ENCODE data around the gene CD274. TPM values are rescaled to one million over a fixed set of nuclear protein-coding genes. Genes with fewer than 3 reads are reported as not detected.

The CD274 gene
- total and polyA plus RNA-seq, 11 donors, result 3.5 to 54.4 (median 15.7) TPM

GRCh38 chr9:5480919-5481318 lies 30.6 kb downstream of the CD274 start:
- no peak for DNase-seq
- WGBS, 4 donors, result 92 to 94% (median 93%) methylated on average over 4 of the region's 4 CpGs
- TF ChIP-seq POLR2A (IDR thresholded peaks at IDR 0.05) (no peak), CTCF (IDR thresholded peaks at IDR 0.05) (no peak)

GRCh38 chr9:5481322-5482040 lies 31.1 kb downstream of the CD274 start:
- intact Hi-C loops (cut with DNase I), result no loop called here
- Histone ChIP-seq H3K27ac (no peak overlapping the region), H3K27me3 (no peaks in the 10 kb centered on the region), H3K9me3 (no peaks in the 10 kb centered on the region), H3K36me3 (no peaks in the 10 kb centered on the region), H3K4me1 (peaks cover 0 to 3% (median 0%) of the 10 kb centered on the region in 12 donors), H3K4me3 (no peak overlapping the region)
- ATAC-seq (no peak), DNase-seq (no peak)
- WGBS, 4 donors, result 84 to 93% (median 89%) methylated on average over 5 of the region's 5 CpGs
- no peak for TF ChIP-seq CTCF (IDR thresholded peaks at IDR 0.05)
- TF ChIP-seq POLR2A (IDR thresholded peaks at IDR 0.05), result no peak

More at GRCh38 chr9:5480919-5481318, 30.6 kb downstream of the CD274 start:
- Histone ChIP-seq H3K27ac (no peak overlapping the region), H3K36me3 (no peaks in the 10 kb centered on the region), H3K4me3 (no peak overlapping the region), H3K27me3 (no peaks in the 10 kb centered on the region), H3K9me3 (no peaks in the 10 kb centered on the region), H3K4me1 (peaks cover 0 to 3% (median 0%) of the 10 kb centered on the region in 12 donors)
- intact Hi-C loops (cut with DNase I), result no loop called here
- ATAC-seq, result no peak

- ATAC-seq (no peak), DNase-seq (no peak)
- no peaks in the 10 kb centered on the region for H3K9me3 ChIP-seq
- no peaks in the 10 kb centered on the region for H3K27me3 ChIP-seq
- WGBS, 4 donors, result 84 to 94% (median 87%) methylated on average over 8 of the region's 8 CpGs
- no peaks in the 10 kb centered on the region for H3K36me3 ChIP-seq
- peaks cover 0 to 3% (median 0%) of the 10 kb centered on the region in 12 donors for H3K4me1 ChIP-seq
- intact Hi-C loops (cut with DNase I), result no loop called here
- H3K27ac ChIP-seq, result no peak overlapping the region
- H3K4me3 ChIP-seq, result no peak overlapping the region
- TF ChIP-seq CTCF (IDR thresholded peaks at IDR 0.05), result no peak
- no peak for TF ChIP-seq POLR2A (IDR thresholded peaks at IDR 0.05)
These were observed 31.9 kb downstream of the CD274 start for GRCh38 chr9:5482194-5482593.

GRCh38 chr9:5483306-5483705 lies 33.0 kb downstream of the CD274 start:
- no peak overlapping the region for H3K27ac ChIP-seq
- no peaks in the 10 kb centered on the region for H3K9me3 ChIP-seq
- H3K4me3 ChIP-seq, result no peak overlapping the region
- no peaks in the 10 kb centered on the region for H3K27me3 ChIP-seq
- TF ChIP-seq POLR2A (IDR thresholded peaks at IDR 0.05) (no peak), CTCF (IDR thresholded peaks at IDR 0.05) (no peak)
- ATAC-seq, result no peak
- peaks cover 0 to 7% (median 0%) of the 10 kb centered on the region in 12 donors for H3K4me1 ChIP-seq
- H3K36me3 ChIP-seq, result no peaks in the 10 kb centered on the region
- no peak for DNase-seq
- WGBS, 4 donors, result 72 to 95% (median 83%) methylated on average over 2 of the region's 2 CpGs
- intact Hi-C loops (cut with DNase I), result no loop called here

Data from heart left ventricle (tissue), 16 donors.